ENCODE measurements around the gene SNRPD3.
"Not testable (repeated sequence)": the region's sequence is repeated elsewhere in the genome, so short reads cannot be mapped to it uniquely, and the experiment has no call there.

SNRPD3 gene

DNA sequence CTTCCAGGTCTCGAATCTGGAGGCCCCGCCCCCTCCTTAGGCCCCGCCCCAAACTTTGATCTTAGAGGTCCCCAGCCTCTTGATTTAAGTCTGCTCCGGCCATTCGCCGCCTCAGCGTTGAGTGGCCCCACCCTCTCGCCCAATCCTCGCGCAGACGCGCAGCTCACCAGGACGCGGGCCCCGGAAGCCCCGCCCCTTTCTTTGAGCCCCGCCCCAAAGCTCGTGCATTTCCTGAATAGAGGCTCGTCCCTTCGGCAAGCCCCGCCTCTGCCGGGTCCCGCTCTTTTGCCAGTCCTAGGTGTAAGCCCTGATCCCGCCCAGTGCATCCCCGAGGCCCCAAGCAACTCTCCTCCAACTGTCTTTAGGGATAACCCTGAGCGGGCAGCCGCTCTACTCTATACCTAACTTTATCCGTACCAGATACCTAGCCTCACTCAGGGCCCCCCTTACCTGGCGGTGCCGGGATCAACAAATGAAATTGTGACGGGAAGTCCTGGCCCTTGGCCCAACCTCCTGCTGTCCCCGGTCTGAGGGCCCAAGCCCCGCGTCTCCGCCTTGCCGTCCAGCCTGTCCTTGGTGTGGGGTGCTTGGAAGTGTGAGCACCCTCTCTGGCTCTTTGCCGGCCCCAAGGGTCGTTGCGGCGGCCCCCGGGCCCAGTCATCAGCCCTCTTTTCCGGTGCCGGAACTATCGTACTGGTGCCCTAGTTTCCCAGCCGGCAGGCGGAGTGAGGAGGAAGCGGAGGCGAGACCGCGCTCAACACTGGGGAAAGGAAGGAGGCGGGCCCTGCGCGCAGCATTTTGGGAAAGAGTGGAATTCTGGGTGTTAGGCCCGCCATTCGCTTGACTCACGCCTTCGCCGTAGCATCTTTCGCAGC is at the start of gene SNRPD3:
TSS of gene SNRPD3 (plus strand) at position 835 of the 875 bp plus-strand sequence. CDS start 1,676 bp downstream, outside the sequence.
- DNase-seq (ENCODE audit: low spot score), result peak; percentile 100

DNA sequence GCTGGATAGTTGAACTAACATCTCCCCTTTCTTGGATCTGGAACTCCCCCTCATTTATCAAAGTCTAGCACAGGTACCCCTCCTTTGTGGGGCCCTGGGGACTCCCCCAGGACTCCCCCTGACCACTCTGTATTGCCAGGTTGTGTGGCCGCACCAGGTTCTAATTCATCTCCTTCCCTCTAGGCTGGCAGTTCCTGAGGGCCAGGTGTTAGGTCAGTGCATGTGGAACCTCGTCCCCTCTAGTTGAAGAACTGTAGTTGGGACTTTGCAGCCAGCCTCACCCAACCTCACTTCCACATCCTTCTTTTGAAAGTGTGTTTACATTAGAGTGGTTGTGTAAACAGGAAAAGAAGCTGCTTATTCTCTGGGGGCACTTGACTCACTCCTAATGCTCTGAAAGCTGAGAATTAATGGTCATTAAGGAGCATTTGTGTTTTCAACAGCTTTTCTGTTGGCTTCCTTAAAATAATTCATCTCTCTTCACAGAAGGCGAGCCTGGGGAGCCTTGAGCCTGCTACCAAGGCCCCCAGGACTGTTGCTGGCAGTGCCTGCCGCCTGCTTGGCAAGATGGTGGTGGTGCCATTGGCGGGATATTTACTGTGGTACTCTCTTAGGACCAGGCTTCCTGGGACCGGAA is 48.9 kb upstream of the SNRPD3 start:
- DNase-seq (ENCODE audit: low spot score), result peak; percentile 31

DNA sequence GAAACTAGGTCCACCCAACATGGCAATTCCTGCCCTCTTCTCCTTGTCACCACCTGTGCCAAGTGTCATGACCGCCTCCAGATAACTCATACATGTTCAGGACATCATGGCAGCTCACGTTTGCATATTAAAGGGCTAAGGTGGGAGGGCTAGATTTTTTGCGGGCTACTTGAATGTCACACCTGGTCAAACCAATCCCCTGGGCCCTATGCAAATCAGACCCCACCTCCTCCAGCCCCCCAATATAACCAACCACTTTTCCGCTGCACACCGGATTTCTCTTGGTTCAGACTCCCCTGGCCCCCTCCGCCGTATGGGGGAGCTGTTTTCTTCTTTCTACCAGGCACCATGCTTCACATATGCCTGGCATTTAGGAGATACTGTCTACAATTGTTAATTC is 48.1 kb upstream of the SNRPD3 start:
- peak; percentile 72 for DNase-seq (ENCODE audit: low spot score)

DNA sequence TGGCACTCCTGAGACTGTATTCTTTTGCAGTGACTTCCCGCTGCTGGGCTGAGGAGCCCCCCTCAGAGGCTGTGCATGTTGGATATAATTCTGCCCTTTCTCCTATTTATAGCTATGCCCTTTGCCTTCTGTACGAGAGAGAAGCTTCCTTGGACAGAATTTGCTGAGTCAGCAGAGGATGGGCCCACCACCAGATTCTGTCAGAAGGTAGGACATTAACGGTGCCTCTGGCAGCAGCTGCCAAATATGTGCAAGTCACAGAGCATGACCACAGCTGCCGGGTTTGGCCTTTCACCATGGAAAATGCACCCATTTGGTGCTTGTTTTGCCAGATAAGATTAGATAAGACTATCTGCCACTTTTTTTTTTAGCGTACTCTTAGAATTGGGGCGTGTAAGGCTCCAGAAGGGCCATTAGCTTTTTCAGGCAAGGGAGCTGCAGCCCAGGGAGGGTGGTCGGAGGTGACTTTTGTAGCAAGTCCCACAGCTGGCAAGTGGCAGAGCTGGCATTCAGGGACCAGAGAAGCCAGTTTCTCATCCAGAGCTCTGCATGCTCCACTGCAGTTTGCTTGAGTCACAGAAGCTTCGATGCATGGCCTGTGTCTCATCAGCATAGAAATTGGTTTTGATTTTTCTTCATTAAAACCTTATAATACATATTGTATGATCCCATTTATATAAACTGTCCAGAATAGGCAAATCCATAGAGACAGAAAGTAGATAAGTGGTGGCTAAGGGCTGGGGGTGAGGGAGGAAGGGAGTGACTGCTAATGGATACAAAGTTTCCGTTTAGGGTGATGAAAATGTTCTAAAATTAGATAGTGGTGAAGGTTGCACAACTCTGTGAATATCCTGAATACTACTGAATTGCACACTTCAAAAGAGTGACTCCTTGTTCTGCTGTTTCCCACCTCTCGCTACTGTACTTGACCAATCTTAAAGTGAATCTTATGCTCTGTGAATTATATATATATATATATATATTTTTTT is 44.9 kb upstream of the SNRPD3 start:
- DNase-seq (ENCODE audit: low spot score), result no peak

DNA sequence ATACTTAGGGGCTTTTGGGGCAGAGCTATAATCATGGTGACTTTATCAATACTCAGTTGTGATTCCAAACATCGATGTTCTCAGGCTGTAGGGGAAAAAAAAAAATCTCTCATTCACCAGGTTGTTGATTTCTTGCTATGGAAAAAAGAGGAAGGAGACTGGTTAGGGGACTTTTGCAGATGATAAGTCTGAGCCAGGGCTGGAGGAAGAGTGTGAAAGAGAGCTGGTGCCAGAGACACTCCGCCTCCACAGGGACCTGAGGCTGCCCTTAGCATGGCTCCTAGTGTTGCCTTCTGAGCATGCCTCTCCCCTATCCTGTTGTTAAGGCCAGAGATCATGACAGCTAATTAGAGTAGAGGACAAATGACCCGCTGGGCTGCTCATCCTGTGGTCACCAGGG is 43.8 kb upstream of the SNRPD3 start:
- DNase-seq (ENCODE audit: low spot score), result no peak

DNA sequence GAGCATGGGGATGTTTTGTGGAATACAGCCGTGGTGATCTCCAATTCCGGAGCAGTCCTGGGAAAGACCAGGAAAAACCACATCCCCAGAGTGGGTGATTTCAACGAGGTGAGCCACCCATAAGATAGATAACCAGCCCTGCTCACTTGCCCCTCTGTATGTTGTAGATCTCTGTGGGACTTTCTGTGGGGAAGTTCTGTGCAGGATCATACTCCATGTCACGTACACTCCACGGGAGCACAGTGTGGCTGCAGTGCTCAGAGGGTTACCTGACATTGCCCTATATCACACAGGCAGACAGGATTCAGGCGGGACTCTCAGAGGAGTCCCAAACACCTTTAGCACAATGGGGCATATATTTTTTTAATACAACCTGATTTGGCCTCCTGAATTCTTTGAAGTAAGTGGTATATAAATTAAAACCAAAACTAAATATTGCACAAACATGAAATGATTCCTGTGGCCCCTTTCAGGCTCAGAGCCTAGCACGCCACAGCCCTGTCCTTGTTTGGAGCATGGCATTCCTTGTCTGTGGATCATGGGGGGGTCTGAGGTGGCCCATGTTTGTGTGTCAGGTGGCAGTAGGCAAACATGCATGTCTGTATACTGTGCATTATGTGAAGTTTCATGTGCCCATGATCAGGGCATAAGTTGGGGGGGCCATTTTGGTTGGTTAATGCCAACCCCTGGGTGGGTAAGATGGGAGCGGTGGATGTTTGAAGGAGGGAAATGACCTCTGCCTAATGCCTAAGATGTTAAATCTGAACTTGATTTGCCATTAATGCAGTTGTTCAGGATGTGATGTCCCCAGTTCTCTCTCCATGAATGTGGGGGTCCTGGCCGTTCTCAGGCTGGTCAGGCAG is 42.2 kb upstream of the SNRPD3 start:
- DNase-seq (ENCODE audit: low spot score), result no peak

DNA sequence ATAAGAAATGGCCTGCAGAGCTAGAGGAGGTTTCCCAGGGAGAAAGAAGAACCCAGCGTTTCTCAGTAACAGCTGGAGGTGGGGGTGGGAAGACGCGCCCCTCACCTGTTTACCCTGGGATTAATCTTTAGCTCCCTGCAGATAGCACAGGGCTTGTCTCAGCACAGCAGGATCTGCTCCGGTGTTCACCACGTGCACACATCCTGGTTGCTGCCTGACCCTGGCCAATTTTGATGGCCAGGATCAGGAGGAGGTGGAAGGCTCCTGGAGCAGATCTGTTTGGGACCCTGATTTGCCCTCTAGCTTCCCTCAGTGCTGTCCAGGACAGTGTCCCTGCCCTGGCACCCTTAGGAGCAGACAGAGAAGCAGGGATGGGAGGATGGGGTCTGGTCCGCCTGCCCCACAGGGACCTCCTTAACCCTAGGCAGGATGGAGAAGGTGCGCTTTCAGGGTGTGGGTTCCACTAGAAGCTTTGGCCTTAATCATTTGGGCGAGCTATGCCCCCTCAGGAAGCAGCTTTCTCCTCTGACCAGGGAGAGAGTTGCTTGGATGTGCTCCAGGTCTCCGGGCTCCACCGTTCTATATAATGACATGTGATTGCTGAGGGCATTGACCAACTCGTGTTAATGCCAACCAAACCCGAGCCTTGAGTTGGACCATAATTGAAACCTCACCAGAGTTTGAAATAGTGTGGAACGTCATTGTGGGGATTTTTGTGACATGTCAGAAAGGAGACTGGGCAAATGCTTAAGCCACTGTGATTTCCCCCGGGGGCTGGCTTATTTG is 41.4 kb upstream of the SNRPD3 start:
- no peak for DNase-seq (ENCODE audit: low spot score)

DNA sequence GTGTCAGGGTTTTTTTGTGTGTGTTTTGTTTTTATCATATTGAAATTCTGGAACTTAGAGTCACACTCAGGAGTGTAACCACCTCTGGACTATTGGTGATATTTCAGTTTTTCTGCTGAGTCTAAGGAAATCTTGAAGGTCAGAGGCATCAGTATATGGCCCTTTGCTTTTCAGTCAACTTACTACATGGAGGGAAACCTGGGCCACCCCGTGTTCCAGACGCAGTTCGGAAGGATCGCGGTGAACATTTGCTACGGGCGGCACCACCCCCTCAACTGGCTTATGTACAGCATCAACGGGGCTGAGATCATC is 40.8 kb upstream of the SNRPD3 start:
- no peak for DNase-seq (ENCODE audit: low spot score)

DNA sequence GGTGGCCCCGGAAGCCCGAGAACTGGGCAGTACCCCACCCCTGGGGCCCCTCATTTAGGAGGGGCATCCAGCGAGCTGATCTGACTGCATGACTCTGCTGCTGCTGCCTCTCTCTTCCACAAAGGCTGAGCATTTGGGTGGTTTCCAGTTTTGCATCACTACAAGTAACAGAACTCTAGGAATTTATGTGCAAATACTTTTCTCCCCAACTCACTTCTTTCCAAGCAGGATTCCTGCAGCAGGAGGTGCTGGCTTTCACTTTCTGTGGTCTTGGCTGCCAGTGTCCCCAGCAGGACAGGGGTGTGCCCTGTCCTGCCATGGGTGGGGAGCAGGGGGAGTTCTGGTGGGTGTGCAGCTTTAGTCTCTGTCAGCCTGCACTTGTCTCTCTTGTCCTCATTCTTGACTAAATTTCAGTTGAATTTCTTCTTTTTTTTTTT is 39.5 kb upstream of the SNRPD3 start:
- DNase-seq (ENCODE audit: low spot score), result no peak

DNA sequence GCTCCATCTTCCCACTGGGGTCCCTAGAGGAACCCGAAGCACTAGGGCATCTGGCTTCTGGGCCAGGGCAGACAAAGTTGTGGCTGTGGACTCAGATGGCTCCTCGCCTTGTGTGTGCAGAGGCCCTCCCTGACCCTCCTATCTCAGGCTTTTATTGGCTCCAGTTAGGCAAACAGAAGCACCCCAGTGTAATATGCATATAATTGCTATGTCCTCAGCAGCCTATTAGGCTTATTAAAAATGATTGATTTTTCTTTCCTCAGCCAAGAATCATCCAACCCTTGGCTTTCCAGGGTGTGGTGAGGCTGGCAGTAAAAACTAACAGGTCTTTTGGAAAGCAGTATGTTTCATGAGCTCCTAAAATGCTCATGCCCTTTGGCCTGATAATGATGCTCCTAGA is 38.4 kb upstream of the SNRPD3 start:
- no peak for DNase-seq (ENCODE audit: low spot score)

DNA sequence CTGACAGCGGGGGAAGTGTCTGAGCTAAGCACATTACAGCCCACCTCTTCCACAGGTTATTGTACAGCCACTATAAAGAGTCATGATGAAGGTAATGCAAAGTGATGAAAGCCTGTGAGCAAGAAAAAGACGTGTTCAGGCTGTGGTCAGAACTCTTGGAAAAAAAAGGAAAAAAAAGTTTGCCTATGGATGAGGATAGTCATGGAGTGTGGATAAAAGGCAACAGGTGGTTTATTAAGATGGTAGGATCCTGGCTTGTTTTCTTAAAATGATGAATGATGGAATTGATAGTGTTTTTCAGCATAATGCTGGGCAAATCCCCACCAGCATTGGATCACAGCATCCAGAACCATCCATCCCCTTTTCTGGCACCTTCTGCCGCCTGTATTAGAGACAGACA is 37.6 kb upstream of the SNRPD3 start:
- DNase-seq (ENCODE audit: low spot score), result no peak

DNA sequence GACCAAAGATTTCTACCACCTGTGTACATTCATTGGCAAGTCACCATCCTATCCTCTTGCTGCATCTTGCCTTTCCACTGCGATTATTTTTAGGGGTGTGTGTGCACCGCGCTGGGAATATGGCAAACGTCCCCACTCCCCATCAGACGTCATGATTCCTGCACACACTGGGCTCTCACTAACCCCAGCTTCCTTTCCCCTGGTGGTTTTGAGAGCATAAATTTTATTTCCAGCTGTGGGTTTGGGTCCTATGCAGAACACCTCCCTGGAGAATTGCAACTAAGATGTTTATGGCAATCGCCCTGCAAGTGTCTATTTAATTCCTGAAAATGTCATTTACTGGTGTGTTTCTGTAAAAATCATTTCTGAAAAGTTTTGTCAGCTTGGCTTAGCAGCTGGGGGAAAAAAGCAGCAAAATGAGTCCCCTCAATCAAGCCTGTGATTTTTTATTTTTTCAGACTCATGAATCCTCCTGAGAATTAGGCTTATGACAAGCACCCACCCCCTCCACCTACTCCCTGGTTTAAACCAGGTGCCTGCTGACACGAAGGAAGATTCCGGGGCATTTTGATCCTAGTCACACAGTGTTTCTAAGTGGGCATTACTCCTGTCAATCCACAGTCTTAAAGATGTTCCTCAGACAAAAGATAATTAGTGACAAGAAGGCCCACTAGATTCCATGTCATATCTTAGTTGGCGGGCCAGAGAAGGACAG is 36.9 kb upstream of the SNRPD3 start:
- no peak for DNase-seq (ENCODE audit: low spot score)

DNA sequence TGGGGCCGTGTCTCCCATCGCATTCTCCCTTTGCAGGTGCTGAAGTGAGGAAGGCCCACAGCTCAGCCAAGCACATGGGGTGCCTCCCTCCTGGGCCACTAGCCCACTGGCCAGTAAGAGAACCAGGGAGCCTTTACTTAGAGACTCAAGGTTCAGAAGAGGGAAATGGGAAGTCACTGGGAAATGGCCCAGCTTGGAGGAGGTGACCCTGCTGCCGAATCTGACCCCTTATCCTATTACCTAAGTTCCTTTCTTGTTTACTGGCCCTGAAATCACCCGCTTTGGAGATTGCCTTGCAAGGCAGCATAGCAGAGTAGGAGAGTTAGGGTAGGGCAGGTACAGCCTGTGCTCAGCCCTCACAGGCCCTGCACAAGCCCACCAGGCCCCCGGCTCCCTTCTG is 36.3 kb upstream of the SNRPD3 start:
- no peak for DNase-seq (ENCODE audit: low spot score)

DNA sequence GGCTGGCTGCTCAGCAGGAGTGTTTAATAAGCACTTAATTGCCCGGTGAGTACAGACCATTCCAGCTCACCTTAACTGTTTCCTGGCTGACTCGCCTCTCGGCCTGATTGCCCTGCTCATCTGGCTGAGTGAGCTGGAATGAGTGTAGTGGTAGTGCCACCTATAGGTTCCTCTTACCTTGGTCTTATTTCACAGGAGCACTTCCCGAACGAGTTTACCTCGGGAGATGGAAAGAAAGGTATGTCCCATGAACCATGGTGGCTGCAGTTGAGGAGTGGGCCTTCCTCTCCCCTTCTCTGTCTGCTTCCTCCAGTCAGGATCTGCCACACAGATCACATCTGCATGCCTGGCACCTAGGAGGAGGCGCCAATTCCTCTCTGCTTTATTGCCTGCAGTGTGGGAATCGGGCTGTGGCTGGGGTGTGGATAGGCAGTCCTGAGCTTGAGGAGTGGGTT is 34.0 kb upstream of the SNRPD3 start:
- peak; percentile 57 for DNase-seq (ENCODE audit: low spot score)

DNA sequence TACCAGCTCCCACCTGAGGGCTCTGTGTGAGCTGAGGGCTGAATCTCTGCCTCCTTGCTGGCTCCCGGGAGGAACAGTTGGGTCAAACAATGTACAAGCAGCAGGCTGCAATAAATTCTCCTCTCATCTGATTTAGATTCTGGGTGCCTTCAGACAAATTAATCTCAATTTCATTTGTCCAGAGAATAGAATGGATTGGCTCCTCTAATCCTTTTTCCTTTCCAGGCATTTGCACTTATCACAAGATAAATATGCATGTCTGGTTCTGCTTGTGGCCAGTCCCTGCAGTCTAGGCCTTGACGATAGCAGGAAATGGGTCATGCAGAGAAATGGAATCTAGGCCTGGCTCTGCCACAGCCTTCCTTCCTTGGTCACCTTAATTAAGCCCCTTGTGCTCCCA is 31.9 kb upstream of the SNRPD3 start:
- no peak for DNase-seq (ENCODE audit: low spot score)

DNA sequence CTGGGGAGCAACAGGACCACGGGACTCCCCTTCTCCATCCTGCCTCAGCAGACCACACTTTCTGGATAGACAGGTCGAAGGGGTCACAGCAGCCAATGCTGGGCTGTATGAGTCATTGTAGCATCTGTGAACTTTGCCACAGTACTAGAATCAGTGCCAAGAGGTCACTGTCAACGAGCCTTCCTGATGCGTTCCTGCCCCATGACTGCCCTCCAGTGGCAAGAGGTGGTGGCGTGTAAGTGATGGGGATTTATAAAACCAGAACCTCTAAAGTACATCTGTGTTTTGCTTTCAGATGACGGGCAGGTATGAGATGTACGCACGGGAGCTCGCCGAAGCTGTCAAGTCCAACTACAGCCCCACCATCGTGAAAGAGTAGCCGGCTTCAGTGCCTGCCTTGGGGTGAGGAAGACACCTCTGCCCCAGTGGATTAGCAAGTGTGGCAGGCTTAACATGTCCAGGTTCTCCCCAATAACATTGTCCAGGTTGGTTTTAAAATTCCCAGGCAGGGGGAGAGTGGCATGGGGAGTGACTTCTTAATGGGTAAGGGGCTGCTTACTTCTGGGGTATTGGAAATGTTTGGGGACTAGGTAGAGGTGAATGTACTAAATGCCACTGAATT is 30.3 kb upstream of the SNRPD3 start:
- DNase-seq (ENCODE audit: low spot score), result peak; percentile 88

DNA sequence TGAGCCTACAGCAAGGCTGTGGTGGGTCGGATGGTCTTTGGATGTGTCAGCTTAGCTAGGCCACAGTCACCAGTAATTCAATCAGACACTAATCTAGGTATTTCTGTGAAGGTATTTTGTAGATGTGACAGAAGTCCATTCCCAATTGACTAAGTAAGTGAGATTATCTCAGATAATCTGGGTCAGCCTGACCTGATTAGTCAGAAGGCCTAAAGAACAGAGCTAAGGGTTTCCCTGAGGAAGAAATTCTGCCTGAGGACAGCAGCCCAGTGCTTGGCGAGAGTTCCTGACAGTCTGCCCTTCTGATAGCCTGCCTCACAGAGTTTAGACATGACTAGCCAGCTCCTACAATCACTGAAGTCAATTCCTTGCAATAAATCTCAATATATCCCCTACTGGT is 29.6 kb upstream of the SNRPD3 start:
- no peak for DNase-seq (ENCODE audit: low spot score)

DNA sequence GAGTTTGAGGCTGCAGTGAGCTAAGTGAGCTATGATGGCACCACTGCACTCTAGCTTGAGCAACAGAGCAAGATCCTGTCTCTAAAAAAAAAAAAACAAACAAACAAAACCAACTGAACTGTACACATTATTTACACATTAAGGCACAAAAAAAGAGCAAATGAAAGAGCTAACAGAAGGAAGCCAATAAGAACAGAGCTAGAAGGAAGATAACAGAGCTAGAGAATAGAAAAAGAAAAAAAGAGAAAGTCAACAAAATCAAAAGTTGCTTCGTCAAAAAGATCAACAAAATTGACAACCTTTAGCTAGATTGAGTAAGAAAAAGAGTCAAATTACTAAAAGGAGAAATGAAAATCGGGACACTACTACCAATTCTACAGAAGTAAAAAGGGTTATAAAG is 25.9 kb upstream of the SNRPD3 start:
- DNase-seq (ENCODE audit: low spot score), result no peak

DNA sequence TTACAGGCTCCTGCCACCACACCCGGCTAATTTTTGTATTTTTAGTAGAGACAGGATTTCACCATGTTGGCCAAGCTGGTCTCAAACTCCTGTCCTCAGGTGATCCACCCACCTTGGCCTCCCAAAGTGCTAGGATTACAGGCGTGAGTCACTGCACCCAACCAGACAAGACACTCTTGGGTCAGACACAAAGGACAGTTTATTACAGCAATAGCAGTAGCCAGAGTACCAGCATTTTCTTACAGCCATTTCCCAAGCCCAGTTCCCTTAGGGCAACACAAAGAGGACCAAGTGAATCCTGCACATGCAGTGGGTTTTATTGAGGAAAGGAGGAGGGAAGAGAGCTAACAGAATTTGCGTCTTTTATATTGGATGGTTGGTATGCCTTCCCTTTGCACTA is 24.8 kb upstream of the SNRPD3 start:
- not testable (repeated sequence) for DNase-seq (ENCODE audit: low spot score)

Data from germinal center (tissue), 1 donor.